GM12878 (cell line): ENCODE data around the gene TRHDE. TPM values are rescaled to one million over a fixed set of nuclear protein-coding genes. Genes with fewer than 3 reads are reported as not detected.

Experiments
- ATAC-seq: fragments of 200-7000 bp; cut with Tn5 transposase; 3 replicates; pipeline ENCODE4 v1.9.1; 2020; ENCODE audit warnings: mild to moderate bottlenecking, moderate library complexity
- BruUV-seq: library from RNA; stranded (reverse); fragments of 400-500 nt; replicated peaks from 2 replicates; lab custom pipeline; 2021; lab: Mats Ljungman, UMichigan
- CTCF ChIA-PET: fragments of 300-600 bp; sonication (Branson Sonifier 250); formaldehyde crosslinking; extraction: SDS; loops from one replicate; lab custom pipeline; 2021; ENCODE audit warnings: inconsistent platforms; lab: Yijun Ruan, JAX
- POLR2A ChIA-PET: fragments of 350-600 bp; formaldehyde crosslinking; extraction: SDS; loops from one replicate; lab custom pipeline; 2021; ENCODE audit warnings: inconsistent platforms; lab: Charles Lee
- RAD21 ChIA-PET: fragments of 300-600 bp; sonication (Branson Sonifier 250); formaldehyde crosslinking; loops from one replicate; lab custom pipeline; 2023; ENCODE audit warnings: antibody characterized with exemption; ENCODE audit not compliant: unreplicated experiment; lab: Charles Lee
- SMC1A ChIA-PET: fragments of 300-600 bp; sonication (Branson Sonifier 250); formaldehyde crosslinking; loops from one replicate; lab custom pipeline; 2023; ENCODE audit not compliant: unreplicated experiment, uncharacterized antibody; lab: Charles Lee
- DNase-seq: peaks from one replicate; pipeline ENCODE4 v3.0.0-alpha.2; 2011; ENCODE audit warnings: low read depth, low spot score
- FAIRE-seq: peaks from 3 replicates; lab custom pipeline; 2011; peaks lifted over from hg19 to GRCh38; lab: Jason Lieb, UNC
- H2AFZ ChIP-seq: 2 replicates; pipeline ENCODE4 v1.6.0; 2011; ENCODE audit warnings: low read depth, low read length, control low read depth; ENCODE audit not compliant: control insufficient read depth
- H3K27ac ChIP-seq: 2 replicates; pipeline ENCODE4 v1.5.1; 2011; ENCODE audit warnings: control low read depth; ENCODE audit not compliant: control insufficient read depth, insufficient read depth
- H3K27me3 ChIP-seq, 2 experiments: replicated peaks in 1 of 2; 2 replicates each; pipeline versions ENCODE4 v1.6.0 to v1.6.1; 2011; ENCODE audit warnings: low read length in 1 of 2; ENCODE audit not compliant: control insufficient read depth in 2 of 2, insufficient read depth in 2 of 2
- H3K36me3 ChIP-seq, 2 experiments: 2 replicates each; pipeline ENCODE4 v1.5.1; 2011; ENCODE audit warnings: low read length in 1 of 2; ENCODE audit not compliant: control insufficient read depth in 2 of 2, insufficient read depth in 2 of 2
- H3K4me1 ChIP-seq: 2 replicates; pipeline ENCODE4 v1.6.1; 2011; ENCODE audit warnings: mild to moderate bottlenecking, low read length, moderate library complexity, mixed read lengths; ENCODE audit not compliant: control insufficient read depth, insufficient read depth
- H3K4me2 ChIP-seq: 2 replicates; pipeline ENCODE4 v1.6.0; 2011; ENCODE audit warnings: control low read depth; ENCODE audit not compliant: control insufficient read depth, insufficient read depth
- H3K4me3 ChIP-seq: fragments of 200-600 bp; sonication (generic); 2 replicates; pipeline ENCODE4 v1.5.1; 2016
- H3K79me2 ChIP-seq: 2 replicates; pipeline ENCODE4 v1.6.0; 2011; ENCODE audit warnings: low read length; ENCODE audit not compliant: control insufficient read depth, insufficient read depth
- H3K9ac ChIP-seq: 2 replicates; pipeline ENCODE4 v1.8.0; 2011; ENCODE audit warnings: low read length, control low read depth, mixed read lengths; ENCODE audit not compliant: control insufficient read depth, insufficient read depth
- H3K9me3 ChIP-seq: replicated peaks from 3 replicates; pipeline ENCODE4 v1.5.1; 2011; ENCODE audit warnings: mild to moderate bottlenecking, low read length; ENCODE audit not compliant: control insufficient read depth, insufficient read depth
- H4K20me1 ChIP-seq: 2 replicates; pipeline ENCODE4 v1.6.0; 2011; ENCODE audit not compliant: control insufficient read depth, insufficient read depth
- ATF2 ChIP-seq: IDR thresholded peaks from 2 replicates; pipeline ENCODE4 v1.6.1; 2012; ENCODE audit warnings: low read length, inconsistent platforms
- CREB1 ChIP-seq: IDR thresholded peaks from 2 replicates; pipeline ENCODE4 v1.6.1; 2012; ENCODE audit warnings: low read depth, mild to moderate bottlenecking, inconsistent platforms
- MLLT1 ChIP-seq: fragments of 450-650 bp; IDR thresholded peaks from 2 replicates; pipeline ENCODE4 v1.6.1; 2016; ENCODE audit warnings: mild to moderate bottlenecking
- NBN ChIP-seq: fragments of 450-650 bp; IDR thresholded peaks from 2 replicates; pipeline ENCODE4 v1.6.1; 2016
- NFXL1 ChIP-seq: fragments of 450-650 bp; IDR thresholded peaks from 2 replicates; pipeline ENCODE4 v1.6.1; 2017; ENCODE audit warnings: antibody characterized with exemption, mild to moderate bottlenecking, borderline replicate concordance
- PAX8 ChIP-seq: fragments of 450-650 bp; IDR thresholded peaks from 2 replicates; pipeline ENCODE4 v1.6.1; 2017; ENCODE audit warnings: mild to moderate bottlenecking, moderate library complexity
- PRDM15 ChIP-seq: fragments of 450-650 bp; formaldehyde crosslinking; IDR thresholded peaks from 2 replicates; pipeline ENCODE4 v1.4.0; 2020; ENCODE audit warnings: mild to moderate bottlenecking, moderate library complexity
- RFX5 ChIP-seq: IDR thresholded peaks from 2 replicates; pipeline ENCODE4 v1.6.1; 2011; ENCODE audit warnings: low read depth, low read length, improper control_type of control experiment
- SIX5 ChIP-seq: IDR thresholded peaks from 2 replicates; pipeline ENCODE4 v1.6.1; 2011; ENCODE audit warnings: mild to moderate bottlenecking, low read depth, low read length, moderate library complexity; ENCODE audit not compliant: severe bottlenecking
- SMAD5 ChIP-seq: IDR thresholded peaks from 2 replicates; pipeline ENCODE4 v1.6.1; 2016; ENCODE audit warnings: antibody characterized with exemption, low read depth
- SMARCA5 ChIP-seq: fragments of 450-650 bp; IDR thresholded peaks from 2 replicates; pipeline ENCODE4 v1.6.1; 2017; ENCODE audit warnings: mild to moderate bottlenecking
- TBL1XR1 ChIP-seq: IDR thresholded peaks from 2 replicates; pipeline ENCODE4 v1.6.1; 2012; ENCODE audit warnings: low read depth, low read length, improper control_type of control experiment
- TCF7 ChIP-seq: IDR thresholded peaks from 2 replicates; pipeline ENCODE4 v1.6.1; 2014; ENCODE audit warnings: antibody characterized with exemption, borderline replicate concordance
- YBX1 ChIP-seq: fragments of 450-650 bp; IDR thresholded peaks from 2 replicates; pipeline ENCODE4 v1.6.1; 2016; ENCODE audit warnings: antibody characterized with exemption
- ZBTB11 ChIP-seq: fragments of 450-650 bp; formaldehyde crosslinking; IDR thresholded peaks from 2 replicates; pipeline ENCODE4 v1.5.0; 2022; ENCODE audit warnings: mild to moderate bottlenecking, missing genetic modification characterization
- ZNF24 ChIP-seq: fragments of 450-650 bp; IDR thresholded peaks from 2 replicates; pipeline ENCODE4 v1.6.1; 2017; ENCODE audit warnings: antibody characterized with exemption, mild to moderate bottlenecking
- WGBS: methylation state at CpG from one replicate; pipeline ENCODE4 v1.1.6; 2016; ENCODE audit warnings: low lambda C conversion rate; ENCODE audit not compliant: insufficient replicate concordance, insufficient coverage; ENCODE audit errors: missing lambda C conversion rate; 5-methylcytosine and 5-hydroxymethylcytosine counted together
- in situ Hi-C: fragments of 300-500 bp; cut with MboI; formaldehyde crosslinking; loops from 9 replicates; pipeline ENCODE4 v1.14.3; 2018; ENCODE audit warnings: mixed read lengths
- intact Hi-C: fragments of 100-400 bp; cut with micrococcal nuclease; formaldehyde crosslinking; loops from one replicate; pipeline ENCODE4 v1.14.2; 2022; ENCODE audit not compliant: unreplicated experiment
- polyA plus RNA-seq, 11 experiments: library from polyadenylated mRNA; depleted of rRNA in 4 of 11; unstranded in 6 of 11; stranded (reverse) in 5 of 11; fragments of >200 nt; fragmentation: Nextera tagmentation in 4 of 11; fragmentation: Illumina TruSeq in 1 of 11; extraction: Ambion mirVana in 4 of 11; extraction: Trizol in 1 of 11; gene quantifications; 1 replicate in 1 of 11; 2 replicates in 10 of 11; pipeline versions ENCODE4 v1.2.1 to v1.2.3, GENCODE V29; 2011 to 2016; ENCODE audit warnings: inconsistent platforms in 2 of 11, missing spikeins in 2 of 11, low read depth in 1 of 11
- total RNA-seq, 4 experiments: library from RNA; depleted of rRNA in 3 of 4; stranded (reverse); fragments of >200 nt in 3 of 4; fragmentation: Illumina TruSeq in 1 of 4; extraction: Trizol in 1 of 4; gene quantifications; 2 replicates each; pipeline versions ENCODE4 v1.2.1 to v1.2.3, GENCODE V29; 2013 to 2021

Gene TRHDE
- total and polyA plus RNA-seq, 10 of the 15 experiments (the other 5 are each of a cell fraction or from before 2014, with no cell fraction given): not detected

- ChIA-PET CTCF (no interaction called here), POLR2A (no interaction called here), SMC1A (interaction anchor here (1.5 kb wide), 1 partner anchor 10 kb away, joined by 6 read pairs; no protein-coding TSS in a partner anchor), RAD21 (no interaction called here)
- H3K4me3 ChIP-seq: no peak overlapping the region
- no peaks in the 10 kb centered on the region for H3K79me2 ChIP-seq
- ATAC-seq (no peak), FAIRE-seq (no peak), DNase-seq (no peak)
- no peaks in the 10 kb centered on the region for H3K36me3 ChIP-seq
- 1% methylated on average over 3 of the region's 3 CpGs for WGBS
- in situ Hi-C loops (no loop called here), intact Hi-C loops (no loop called here)
- no peak overlapping the region for H3K9ac ChIP-seq
- no peaks in the 10 kb centered on the region for H3K4me1 ChIP-seq
- no peak overlapping the region for H3K4me2 ChIP-seq
- no peak overlapping the region for H3K27ac ChIP-seq
- no peaks in the 10 kb centered on the region for H3K9me3 ChIP-seq
- BruUV-seq: no TSS peak
- no peaks in the 10 kb centered on the region for H4K20me1 ChIP-seq
- no peaks in the 10 kb centered on the region for H3K27me3 ChIP-seq
- H2AFZ ChIP-seq: no peak overlapping the region
- no peak for TF ChIP-seq NFXL1
- no peak for TF ChIP-seq ZNF24
- TF ChIP-seq ATF2: no peak
- no peak for TF ChIP-seq NBN
- TF ChIP-seq MLLT1: no peak
- TF ChIP-seq SIX5: no peak
- TF ChIP-seq YBX1: no peak
- no peak for TF ChIP-seq SMARCA5
- no peak for TF ChIP-seq PRDM15
- no peak for TF ChIP-seq TBL1XR1
- TF ChIP-seq TCF7: no peak
- no peak for TF ChIP-seq PAX8
- TF ChIP-seq CREB1: no peak
- TF ChIP-seq ZBTB11: no peak
- no peak for TF ChIP-seq SMAD5
- TF ChIP-seq RFX5: no peak
These were observed 249.2 kb downstream of the TRHDE start for GRCh38 chr12:72521326-72521725.
